ENCODE measurements around the gene SSH3. TPM values are rescaled to one million over a fixed set of nuclear protein-coding genes. Genes with fewer than 3 reads are reported as not detected.

SSH3 gene
- total and polyA plus RNA-seq, 2 of the 4 experiments (the other 2 are of a cell fraction) = 7.3 to 26.7 TPM

- H2BK20ac ChIP-seq (ENCODE audit: low read depth, low read length) = peak overlapping the region; percentile 39
- no peak for TF ChIP-seq USF2 (IDR thresholded peaks at IDR 0.05; ENCODE audit: low read depth, low read length)
- TF ChIP-seq CTCF (conservative IDR thresholded peaks at IDR 0.05; ENCODE audit: low read depth, low read length) = no peak
- no peak for TF ChIP-seq CEBPB (IDR thresholded peaks at IDR 0.05; ENCODE audit: low read depth, low read length)
- no peak for TF ChIP-seq RFX5 (IDR thresholded peaks at IDR 0.05; ENCODE audit: low read depth, low read length)
- TF ChIP-seq RCOR1 (IDR thresholded peaks at IDR 0.05; ENCODE audit: insufficient replicate concordance, low read length) = no peak
- no peak for TF ChIP-seq ELK1 (IDR thresholded peaks at IDR 0.05; ENCODE audit: borderline replicate concordance, low read depth, low read length)
- no peak for TF ChIP-seq BHLHE40 (IDR thresholded peaks at IDR 0.05; ENCODE audit: low read depth, low read length)
- no peak for TF ChIP-seq CHD1 (IDR thresholded peaks at IDR 0.05; ENCODE audit: low read depth, low read length)
- no peak for TF ChIP-seq MAFK (IDR thresholded peaks at IDR 0.05; ENCODE audit: low read depth, low read length)
- TF ChIP-seq MXI1 (IDR thresholded peaks at IDR 0.05; ENCODE audit: borderline replicate concordance, low read depth, low read length) = no peak
- TF ChIP-seq RAD21 (IDR thresholded peaks at IDR 0.05; ENCODE audit: low read length) = no peak
- no peak overlapping the region for H3K4me3 ChIP-seq (ENCODE audit: insufficient read depth, low read depth, low read length)
- peak overlapping the region; percentile 43 for H3K14ac ChIP-seq (replicated peaks; ENCODE audit: low read depth, low read length)
- peak overlapping the region; percentile 92 for H2BK120ac ChIP-seq (ENCODE audit: low read depth, low read length)
- H2AK5ac ChIP-seq (ENCODE audit: low read depth, low read length) = peak overlapping the region; percentile 86
- no peaks in the 10 kb centered on the region for H3K9me3 ChIP-seq (ENCODE audit: control insufficient read depth, insufficient read depth, low read length)
- ATAC-seq (ENCODE audit: low read depth) = peak; percentile 27
- DNase-seq = no peak
- H3K56ac ChIP-seq (ENCODE audit: extremely low read depth, insufficient read depth, low read length) = peak overlapping the region; percentile 17; the same call in 1 of the 2 replicates
- H3K27ac ChIP-seq (ENCODE audit: insufficient read depth, low read length) = peak overlapping the region; percentile 65
- no TSS peak for BruUV-seq (replicated peaks)
- peak overlapping the region; percentile 52 for H2BK5ac ChIP-seq (ENCODE audit: low read depth, low read length, poor library complexity, severe bottlenecking)
- H4K20me1 ChIP-seq (ENCODE audit: insufficient read depth, low read length) = peaks cover 36% of the 10 kb centered on the region
- peak overlapping the region; percentile 96 for H3K4ac ChIP-seq (ENCODE audit: low read depth, low read length)
- H3K4me1 ChIP-seq (ENCODE audit: control insufficient read depth, insufficient read depth, low read length) = peaks cover 41% of the 10 kb centered on the region
- in situ Hi-C loops (cut with MboI; ENCODE audit: low sequenced_read_pairs) (no loop called here), intact Hi-C loops (cut with micrococcal nuclease) (no loop called here), dilution Hi-C loops (cut with HindIII; ENCODE audit: low sequenced_read_pairs, unreplicated experiment) (no loop called here)
- peak overlapping the region; percentile 82 for H3K23ac ChIP-seq (ENCODE audit: low read depth, low read length)
- peaks cover 30 to 100% of the 10 kb centered on the region in 2 experiments for H3K79me1 ChIP-seq (ENCODE audit: low read depth in 1 of 2, low read length in 2 of 2)
- peak overlapping the region; percentile 91 for H2AK9ac ChIP-seq (replicated peaks; ENCODE audit: low read depth, low read length, poor library complexity)
- no peaks in the 10 kb centered on the region for H3K27me3 ChIP-seq (ENCODE audit: control insufficient read depth, insufficient read depth, low read length)
- H4K8ac ChIP-seq (ENCODE audit: low read depth in 2 of 2, low read length in 2 of 2) = peak overlapping the region; percentile 72 to 93; a peak in 3 of 4 replicates
- POLR2A ChIA-PET (ENCODE audit: unreplicated experiment) = no interaction called here
- no peak overlapping the region; the same call in 1 of the 2 replicates for H3K4me2 ChIP-seq (ENCODE audit: low read depth, low read length)
- H3K18ac ChIP-seq (ENCODE audit: low read depth, low read length) = peak overlapping the region; percentile 21; the same call in 1 of the 2 replicates
- no peak overlapping the region for H2AFZ ChIP-seq (replicated peaks; ENCODE audit: low read length, poor library complexity)
- no peak overlapping the region for H2BK15ac ChIP-seq (ENCODE audit: low read depth, low read length)
- peak overlapping the region; percentile 25 for H3K9ac ChIP-seq (ENCODE audit: low read depth, low read length)
- peak overlapping the region; percentile 97 for H4K91ac ChIP-seq (ENCODE audit: insufficient read depth, low read depth, low read length)
- H4K5ac ChIP-seq (ENCODE audit: low read depth, low read length) = peak overlapping the region; percentile 62
- WGBS, 2 experiments (ENCODE audit: extremely low coverage in 2 of 2, insufficient read length in 1 of 2) = 92% methylated on average over 2 of the region's 14 CpGs; no CpG with 5 or more reads in 1 of the 2 experiments
- CTCF ChIA-PET = interaction anchor here (1.0 kb wide), 1 partner anchor 15 kb away, joined by 3 read pairs; no protein-coding TSS in a partner anchor
- H3K36me3 ChIP-seq (ENCODE audit: control insufficient read depth, insufficient read depth, low read length) = peaks cover 3% of the 10 kb centered on the region; the same call in 1 of the 2 replicates
- peaks cover 35% of the 10 kb centered on the region for H3K9me1 ChIP-seq (ENCODE audit: insufficient read depth, low read length)
These were observed 29.9 kb upstream of the SSH3 start for GRCh38 chr11:67273260-67273990.
